Ascending aorta (tissue), 2 donors: ENCODE results near the gene ABCA1. TPM values are rescaled to one million over a fixed set of nuclear protein-coding genes. Genes with fewer than 3 reads are reported as not detected.
"Not testable (repeated sequence)": the region's sequence is repeated elsewhere in the genome, so short reads cannot be mapped to it uniquely, and the experiment has no call there.

Source experiments
- DNase-seq, 2 donors: peaks; one replicate each; pipeline ENCODE4 v3.0.0-alpha.2; 2019; ENCODE audit warnings: low spot score in 2 of 2
- H3K27ac ChIP-seq, 2 donors: fragments of 200-600 bp; sonication (generic); one replicate each; pipeline ENCODE4 v1.5.1; 2016 to 2017; ENCODE audit warnings: mild to moderate bottlenecking in 1 of 2
- H3K27me3 ChIP-seq: fragments of 200-600 bp; sonication (generic); one replicate; pipeline ENCODE4 v1.5.1; 2017
- H3K36me3 ChIP-seq, 2 donors: fragments of 200-600 bp; sonication (generic); one replicate each; pipeline ENCODE4 v1.5.1; 2016
- H3K4me1 ChIP-seq, 2 donors: fragments of 200-600 bp; sonication (generic); one replicate each; pipeline ENCODE4 v1.5.1; 2016 to 2017; ENCODE audit warnings: mild to moderate bottlenecking in 1 of 2
- H3K4me3 ChIP-seq, 2 donors: fragments of 200-600 bp; sonication (generic); one replicate each; pipeline ENCODE4 v1.5.1; 2016 to 2017; ENCODE audit warnings: mild to moderate bottlenecking in 1 of 2
- H3K9me3 ChIP-seq, 2 donors: fragments of 200-600 bp; sonication (generic); one replicate each; pipeline ENCODE4 v1.5.1; 2016
- intact Hi-C: fragments of 100-400 bp; cut with DNase I; formaldehyde crosslinking; loops from one replicate; pipeline ENCODE4 v1.15.1; 2023
- total RNA-seq: library from RNA; depleted of rRNA; stranded (reverse); fragments of >200 nt; gene quantifications from one replicate; pipeline ENCODE4 v1.1.0, GENCODE V29; 2016
- TF ChIP-seq, protein P1 (sequence below), 3 experiments: fragments of 200-600 bp in 2 of 3; fragments of 450-650 bp in 1 of 3; sonication (generic) in 2 of 3; IDR thresholded peaks; one replicate each; pipeline ENCODE4 v1.5.1; 2016 to 2019; ENCODE audit warnings: antibody characterized with exemption in 3 of 3, mild to moderate bottlenecking in 1 of 3, moderate library complexity in 1 of 3

The ABCA1 gene
- total RNA-seq, 1 donor from 2014 or later, result 14.0 TPM

DNA sequence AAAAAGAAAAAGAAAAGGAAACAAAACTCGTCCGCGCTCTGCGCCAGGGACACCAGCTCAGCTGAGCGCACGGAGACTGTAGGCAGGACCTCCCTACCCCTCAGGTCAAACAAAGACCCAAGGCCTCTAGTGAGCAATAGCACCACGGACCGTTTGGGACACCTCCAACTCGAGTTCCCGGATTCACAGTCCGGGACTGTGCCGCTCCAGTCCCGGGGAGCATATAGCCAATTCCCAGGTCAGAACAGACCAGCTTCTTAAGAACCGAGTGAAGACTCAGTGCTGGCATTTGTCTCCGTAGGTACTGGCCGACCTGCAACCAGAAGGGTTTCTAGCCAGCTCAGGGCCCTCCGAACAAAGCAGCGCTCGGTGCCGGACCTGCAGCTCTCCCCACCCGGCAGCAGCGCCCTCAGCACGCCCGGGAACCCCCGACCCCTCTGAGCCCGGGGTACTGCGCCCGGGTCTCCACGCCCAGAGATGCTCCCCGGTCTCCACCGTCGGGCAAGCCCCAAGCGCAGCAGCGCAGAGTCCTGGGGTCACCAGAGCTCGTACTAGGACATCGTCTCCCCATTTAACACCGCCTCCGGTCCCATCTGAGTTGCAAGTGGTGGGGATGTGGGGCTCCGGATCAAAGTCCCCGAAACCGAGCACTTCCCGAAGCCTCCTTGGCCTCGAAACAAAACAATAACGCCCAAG lies 591 bp downstream of the ABCA1 start:
- H3K9me3 ChIP-seq, result no peaks in the 10 kb centered on the region
- H3K36me3 ChIP-seq, result no peaks in the 10 kb centered on the region
- peaks cover 0 to 5% of the 10 kb centered on the region in 2 donors for H3K4me1 ChIP-seq
- peak overlapping the region; percentile 70 to 81 for H3K27ac ChIP-seq
- intact Hi-C loops, result loop anchor here (2.0 to 5.0 kb wide), 5 partner anchors 137 to 435 kb away; partner anchors contain the start of gene SLC44A1
- no peaks in the 10 kb centered on the region for H3K27me3 ChIP-seq
- no peak for DNase-seq
- peak overlapping the region; percentile 69 to 90 for H3K4me3 ChIP-seq
- TF ChIP-seq, protein P1, sequence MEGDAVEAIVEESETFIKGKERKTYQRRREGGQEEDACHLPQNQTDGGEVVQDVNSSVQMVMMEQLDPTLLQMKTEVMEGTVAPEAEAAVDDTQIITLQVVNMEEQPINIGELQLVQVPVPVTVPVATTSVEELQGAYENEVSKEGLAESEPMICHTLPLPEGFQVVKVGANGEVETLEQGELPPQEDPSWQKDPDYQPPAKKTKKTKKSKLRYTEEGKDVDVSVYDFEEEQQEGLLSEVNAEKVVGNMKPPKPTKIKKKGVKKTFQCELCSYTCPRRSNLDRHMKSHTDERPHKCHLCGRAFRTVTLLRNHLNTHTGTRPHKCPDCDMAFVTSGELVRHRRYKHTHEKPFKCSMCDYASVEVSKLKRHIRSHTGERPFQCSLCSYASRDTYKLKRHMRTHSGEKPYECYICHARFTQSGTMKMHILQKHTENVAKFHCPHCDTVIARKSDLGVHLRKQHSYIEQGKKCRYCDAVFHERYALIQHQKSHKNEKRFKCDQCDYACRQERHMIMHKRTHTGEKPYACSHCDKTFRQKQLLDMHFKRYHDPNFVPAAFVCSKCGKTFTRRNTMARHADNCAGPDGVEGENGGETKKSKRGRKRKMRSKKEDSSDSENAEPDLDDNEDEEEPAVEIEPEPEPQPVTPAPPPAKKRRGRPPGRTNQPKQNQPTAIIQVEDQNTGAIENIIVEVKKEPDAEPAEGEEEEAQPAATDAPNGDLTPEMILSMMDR (IDR thresholded peaks at IDR 0.05), result no peak

DNA sequence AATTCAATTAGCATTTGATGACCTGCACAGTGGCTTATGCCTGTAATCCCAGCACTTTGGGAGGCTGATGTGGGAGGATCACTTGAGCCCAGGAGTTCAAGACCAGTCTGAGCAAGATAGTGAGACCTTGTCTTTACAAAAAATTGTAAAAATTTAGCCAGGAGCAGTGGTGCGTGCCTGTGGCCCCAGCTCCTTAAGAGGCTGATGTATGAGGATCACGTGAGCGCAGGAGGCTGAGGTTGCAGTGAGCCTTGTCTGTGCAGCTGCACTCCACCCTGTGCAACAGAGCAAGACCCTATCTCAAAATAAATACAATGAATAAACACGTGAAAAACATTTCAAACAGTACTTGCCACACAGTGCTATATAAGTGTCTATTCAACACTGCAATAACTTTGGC lies 4.2 kb downstream of the ABCA1 start:
- H3K27ac ChIP-seq, result no peak overlapping the region
- intact Hi-C loops, result no loop called here
- H3K36me3 ChIP-seq, result no peaks in the 10 kb centered on the region
- no peaks in the 10 kb centered on the region for H3K9me3 ChIP-seq
- no peaks in the 10 kb centered on the region for H3K27me3 ChIP-seq
- no peak overlapping the region for H3K4me3 ChIP-seq
- peaks cover 0 to 8% of the 10 kb centered on the region in 2 donors for H3K4me1 ChIP-seq
- no peak for DNase-seq
- TF ChIP-seq, protein P1 (IDR thresholded peaks at IDR 0.05), result no peak

DNA sequence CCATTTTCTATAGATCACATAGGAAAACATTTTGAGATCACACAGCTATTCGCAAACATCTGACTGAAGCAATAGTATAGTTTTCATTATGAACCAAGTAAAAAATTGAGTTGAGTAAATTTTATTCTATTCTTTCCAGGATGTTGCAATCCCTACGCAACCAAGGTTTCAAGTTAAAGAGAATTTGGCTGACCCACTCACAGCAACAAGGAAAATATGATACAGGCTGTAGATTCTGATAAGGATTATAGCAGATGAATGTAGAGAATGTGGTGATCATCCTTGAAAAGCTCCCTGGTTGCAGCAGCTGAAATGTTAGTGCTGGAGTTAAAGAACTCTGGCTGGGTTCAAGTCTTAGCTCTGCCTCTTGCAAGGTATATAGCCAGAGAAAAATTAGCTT lies 4.7 kb downstream of the ABCA1 start:
- TF ChIP-seq, protein P1 (IDR thresholded peaks at IDR 0.05), result no peak
- Histone ChIP-seq H3K9me3 (no peaks in the 10 kb centered on the region), H3K36me3 (no peaks in the 10 kb centered on the region), H3K27me3 (no peaks in the 10 kb centered on the region), H3K4me3 (no peak overlapping the region), H3K4me1 (peaks cover 0 to 3% of the 10 kb centered on the region in 2 donors), H3K27ac (no peak overlapping the region)
- intact Hi-C loops, result no loop called here
- DNase-seq, result no peak

DNA sequence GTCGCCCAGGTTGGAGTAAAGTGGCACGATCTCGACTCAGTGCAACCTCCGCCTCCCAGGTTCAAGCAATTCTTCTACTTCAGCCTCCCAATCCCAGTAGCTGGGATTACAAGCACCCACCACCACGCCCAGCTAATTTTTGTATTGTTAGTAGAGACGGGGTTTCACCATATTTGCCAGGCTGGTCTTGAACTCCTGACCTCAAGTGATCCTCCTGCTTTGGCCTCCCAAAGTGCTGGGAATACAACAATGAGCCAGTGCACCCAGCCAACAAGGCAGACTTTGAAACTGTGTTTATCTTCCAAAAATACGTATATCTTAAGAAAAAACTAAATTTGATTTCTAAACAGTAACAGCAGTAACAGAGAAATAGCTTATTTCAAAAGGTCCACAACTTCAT lies 5.2 kb downstream of the ABCA1 start:
- DNase-seq, H3K27me3 ChIP-seq, H3K4me1 ChIP-seq, H3K4me3 ChIP-seq, intact Hi-C loops, H3K27ac ChIP-seq, H3K36me3 ChIP-seq, H3K9me3 ChIP-seq: not testable (repeated sequence)

DNA sequence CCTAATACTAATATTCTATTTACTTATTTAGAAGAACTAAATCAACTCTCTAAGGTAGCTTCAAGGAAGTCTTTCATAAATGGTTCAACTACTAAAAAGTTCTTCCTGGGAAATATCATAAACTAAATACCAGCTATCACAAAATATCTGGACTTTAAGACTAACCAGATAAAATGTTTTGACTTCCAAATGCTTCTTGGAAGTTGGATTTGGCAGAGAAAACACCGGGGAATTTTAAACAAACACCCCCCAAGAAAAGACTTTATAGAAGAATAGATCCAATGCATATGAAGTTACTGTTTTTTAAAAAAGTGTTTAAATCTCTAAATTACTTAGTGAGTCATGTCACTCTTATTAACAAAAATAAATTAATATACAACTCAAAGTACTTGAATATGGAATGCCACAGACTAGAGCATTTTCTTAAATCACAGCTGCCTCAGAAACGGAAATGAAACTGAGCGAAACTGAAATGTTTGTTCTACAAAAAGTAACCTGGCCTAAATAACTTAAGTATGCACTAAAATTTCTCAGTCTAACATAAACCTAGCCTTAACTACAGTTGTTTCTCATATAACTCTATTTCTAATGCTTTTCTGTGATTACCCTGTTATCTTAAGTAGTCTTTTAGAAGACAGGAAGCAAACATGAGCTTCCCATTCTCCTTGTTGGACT lies 6.8 kb downstream of the ABCA1 start:
- Histone ChIP-seq H3K4me3 (no peak overlapping the region), H3K27ac (peak overlapping the region in 1 of 2 donors; percentile 23), H3K27me3 (no peaks in the 10 kb centered on the region), H3K4me1 (peaks cover 0 to 2% of the 10 kb centered on the region in 2 donors), H3K9me3 (no peaks in the 10 kb centered on the region), H3K36me3 (no peaks in the 10 kb centered on the region)
- no peak for DNase-seq
- TF ChIP-seq, protein P1 (IDR thresholded peaks at IDR 0.05), result no peak
- intact Hi-C loops, result no loop called here

DNA sequence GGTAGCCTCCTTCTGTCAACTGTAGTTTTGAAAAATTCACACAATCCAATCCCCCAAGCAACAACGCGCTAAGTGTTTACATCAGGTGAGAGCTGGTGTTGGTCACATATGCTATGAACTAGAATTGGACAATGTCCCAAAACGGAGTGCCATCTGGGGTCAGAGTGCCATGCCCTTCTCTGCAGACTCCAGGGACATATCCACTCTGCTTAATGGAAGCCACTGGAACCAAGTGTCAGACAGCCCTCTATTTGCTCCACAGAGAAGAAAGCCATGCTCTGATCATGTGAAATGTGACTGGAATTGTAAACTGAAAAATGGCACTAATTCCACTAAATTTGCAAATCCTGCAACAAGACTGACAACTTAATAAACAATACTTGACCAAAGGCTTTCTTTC lies 12.2 kb downstream of the ABCA1 start:
- Histone ChIP-seq H3K36me3 (no peaks in the 10 kb centered on the region), H3K4me3 (no peak overlapping the region), H3K27me3 (no peaks in the 10 kb centered on the region), H3K4me1 (peaks cover 0 to 5% of the 10 kb centered on the region in 2 donors), H3K27ac (no peak overlapping the region), H3K9me3 (no peaks in the 10 kb centered on the region)
- DNase-seq, result no peak
- intact Hi-C loops, result loop anchor here (10.0 kb wide), 1 partner anchor 639 kb away; the partner anchor contains the start of gene FKTN
- TF ChIP-seq, protein P1 (IDR thresholded peaks at IDR 0.05), result no peak
